ENCODE results near the gene PLXNA4.

The PLXNA4 gene

DNA sequence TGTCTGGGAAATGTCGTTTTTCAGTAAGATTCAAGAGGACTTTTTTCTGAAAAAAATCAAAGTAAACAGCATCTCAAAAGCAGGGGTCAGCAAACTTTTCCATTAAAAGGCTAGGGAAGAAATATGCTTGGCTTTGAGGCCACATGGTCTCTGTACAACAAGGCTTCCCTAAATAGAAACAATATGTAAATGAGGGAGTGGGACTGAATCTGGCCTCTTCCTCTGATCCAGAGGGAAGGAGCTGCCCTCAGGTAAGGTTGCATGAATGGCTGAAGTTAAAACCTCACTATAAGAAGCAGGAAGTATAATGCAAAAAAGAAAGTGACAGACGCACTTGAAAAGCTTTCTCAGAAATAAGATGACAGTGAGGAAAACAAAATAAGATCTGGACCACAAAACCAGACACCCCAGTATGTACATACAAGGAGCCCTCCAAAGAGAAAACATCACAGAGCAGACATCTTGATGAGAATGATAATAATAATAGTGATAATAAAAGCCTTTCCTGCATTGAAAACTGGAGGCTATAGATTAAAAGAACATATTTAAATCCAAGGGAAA, 115.2 kb downstream of the PLXNA4 start:
- no peak overlapping the region for H2AFZ ChIP-seq (ENCODE audit: low read length)
- no peak overlapping the region for H3K27ac ChIP-seq (ENCODE audit: low read depth, low read length, poor library complexity, severe bottlenecking)

DNA sequence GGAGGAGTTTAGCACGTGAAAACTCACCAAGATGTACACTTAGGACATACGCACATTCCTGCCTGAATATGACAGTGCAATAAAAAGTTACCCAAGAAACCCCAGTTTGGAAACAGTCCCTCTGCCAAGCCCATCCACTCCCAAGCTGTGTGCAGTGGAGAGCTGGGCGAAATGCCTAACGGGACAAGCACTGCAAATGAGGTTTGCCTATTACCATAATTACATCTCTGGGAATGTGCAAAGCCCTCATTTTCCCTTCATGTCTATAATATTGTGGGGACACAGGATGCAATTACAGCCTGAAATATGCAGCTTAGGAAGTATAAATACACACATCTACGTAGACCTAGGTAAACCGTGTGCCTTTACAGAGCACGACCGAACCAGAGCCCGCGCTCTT, 117.5 kb downstream of the PLXNA4 start:
- Histone ChIP-seq H3K79me2 (ENCODE audit: insufficient read depth, low read length) (no peaks in the 10 kb centered on the region), H2AFZ (ENCODE audit: low read length) (no peak overlapping the region), H3K9ac (ENCODE audit: low read length) (no peak overlapping the region), H3K27me3 (ENCODE audit: insufficient read depth, low read length) (no peaks in the 10 kb centered on the region), H3K4me3 (ENCODE audit: low read depth, low read length, poor library complexity, severe bottlenecking) (no peak overlapping the region), H3K27ac (ENCODE audit: low read depth, low read length, poor library complexity, severe bottlenecking) (no peak overlapping the region), H3K4me2 (ENCODE audit: low read length) (no peak overlapping the region), H3K9me3 (ENCODE audit: low read length) (no peaks in the 10 kb centered on the region), H3K4me1 (ENCODE audit: insufficient read depth, low read length, severe bottlenecking) (no peaks in the 10 kb centered on the region), H3K36me3 (ENCODE audit: insufficient read depth, low read length) (no peaks in the 10 kb centered on the region), H4K20me1 (ENCODE audit: insufficient read depth, low read length) (no peaks in the 10 kb centered on the region), H3F3A (ENCODE audit: insufficient read depth, low read length) (no peaks in the 10 kb centered on the region), H3K9me2 (ENCODE audit: low read depth, low read length) (no peaks in the 10 kb centered on the region)
- TF ChIP-seq, protein P1, sequence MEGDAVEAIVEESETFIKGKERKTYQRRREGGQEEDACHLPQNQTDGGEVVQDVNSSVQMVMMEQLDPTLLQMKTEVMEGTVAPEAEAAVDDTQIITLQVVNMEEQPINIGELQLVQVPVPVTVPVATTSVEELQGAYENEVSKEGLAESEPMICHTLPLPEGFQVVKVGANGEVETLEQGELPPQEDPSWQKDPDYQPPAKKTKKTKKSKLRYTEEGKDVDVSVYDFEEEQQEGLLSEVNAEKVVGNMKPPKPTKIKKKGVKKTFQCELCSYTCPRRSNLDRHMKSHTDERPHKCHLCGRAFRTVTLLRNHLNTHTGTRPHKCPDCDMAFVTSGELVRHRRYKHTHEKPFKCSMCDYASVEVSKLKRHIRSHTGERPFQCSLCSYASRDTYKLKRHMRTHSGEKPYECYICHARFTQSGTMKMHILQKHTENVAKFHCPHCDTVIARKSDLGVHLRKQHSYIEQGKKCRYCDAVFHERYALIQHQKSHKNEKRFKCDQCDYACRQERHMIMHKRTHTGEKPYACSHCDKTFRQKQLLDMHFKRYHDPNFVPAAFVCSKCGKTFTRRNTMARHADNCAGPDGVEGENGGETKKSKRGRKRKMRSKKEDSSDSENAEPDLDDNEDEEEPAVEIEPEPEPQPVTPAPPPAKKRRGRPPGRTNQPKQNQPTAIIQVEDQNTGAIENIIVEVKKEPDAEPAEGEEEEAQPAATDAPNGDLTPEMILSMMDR (IDR thresholded peaks at IDR 0.05; ENCODE audit: low read length), result no peak
- TF ChIP-seq EZH2 (IDR thresholded peaks at IDR 0.05; ENCODE audit: borderline replicate concordance, low read length), result no peak

More for the DNA sequence above, 115.2 kb downstream of the PLXNA4 start:
- H3K9ac ChIP-seq (ENCODE audit: low read length), result no peak overlapping the region
- H4K20me1 ChIP-seq (ENCODE audit: insufficient read depth, low read length), result no peaks in the 10 kb centered on the region
- H3K79me2 ChIP-seq (ENCODE audit: insufficient read depth, low read length), result no peaks in the 10 kb centered on the region
- no peak overlapping the region for H3K4me2 ChIP-seq (ENCODE audit: low read length)
- H3K9me2 ChIP-seq (ENCODE audit: low read depth, low read length), result no peaks in the 10 kb centered on the region
- H3K27me3 ChIP-seq (ENCODE audit: insufficient read depth, low read length), result no peaks in the 10 kb centered on the region
- no peaks in the 10 kb centered on the region for H3K36me3 ChIP-seq (ENCODE audit: insufficient read depth, low read length)
- H3F3A ChIP-seq (ENCODE audit: insufficient read depth, low read length), result no peaks in the 10 kb centered on the region
- no peak overlapping the region for H3K4me3 ChIP-seq (ENCODE audit: low read depth, low read length, poor library complexity, severe bottlenecking)
- TF ChIP-seq EZH2 (IDR thresholded peaks at IDR 0.05; ENCODE audit: borderline replicate concordance, low read length), result no peak
- H3K9me3 ChIP-seq (ENCODE audit: low read length), result no peaks in the 10 kb centered on the region
- no peaks in the 10 kb centered on the region for H3K4me1 ChIP-seq (ENCODE audit: insufficient read depth, low read length, severe bottlenecking)

DNA sequence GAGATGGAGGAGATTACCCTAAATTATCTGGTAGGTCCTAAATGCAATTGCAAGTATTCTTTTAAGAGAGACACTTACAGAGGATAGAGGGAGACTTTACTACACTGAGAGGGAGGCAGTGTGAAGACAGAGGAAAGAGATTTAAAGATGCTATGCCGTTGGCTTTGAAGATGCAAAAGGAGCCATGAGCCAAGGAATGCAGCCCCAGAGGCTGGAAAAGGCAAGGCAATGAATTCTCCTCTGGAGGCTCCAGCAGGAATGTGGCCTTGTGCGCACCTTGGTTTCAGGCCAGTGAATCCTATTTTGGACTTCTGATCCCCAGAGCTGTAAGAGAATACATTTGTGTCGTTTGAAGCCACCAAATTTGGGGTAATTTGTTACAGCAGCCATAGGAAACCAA, 118.6 kb downstream of the PLXNA4 start:
- no peaks in the 10 kb centered on the region for H3K36me3 ChIP-seq (ENCODE audit: insufficient read depth, low read length)
- H3K9ac ChIP-seq (ENCODE audit: low read length), result no peak overlapping the region
- H3K27ac ChIP-seq (ENCODE audit: low read depth, low read length, poor library complexity, severe bottlenecking), result no peak overlapping the region
- H3K4me1 ChIP-seq (ENCODE audit: insufficient read depth, low read length, severe bottlenecking), result no peaks in the 10 kb centered on the region
- no peak overlapping the region for H3K4me2 ChIP-seq (ENCODE audit: low read length)
- H3F3A ChIP-seq (ENCODE audit: insufficient read depth, low read length), result no peaks in the 10 kb centered on the region
- H4K20me1 ChIP-seq (ENCODE audit: insufficient read depth, low read length), result no peaks in the 10 kb centered on the region
- no peaks in the 10 kb centered on the region for H3K27me3 ChIP-seq (ENCODE audit: insufficient read depth, low read length)
- no peaks in the 10 kb centered on the region for H3K79me2 ChIP-seq (ENCODE audit: insufficient read depth, low read length)
- no peak overlapping the region for H3K4me3 ChIP-seq (ENCODE audit: low read depth, low read length, poor library complexity, severe bottlenecking)
- H3K9me2 ChIP-seq (ENCODE audit: low read depth, low read length), result no peaks in the 10 kb centered on the region
- TF ChIP-seq, protein P1 (IDR thresholded peaks at IDR 0.05; ENCODE audit: low read length), result no peak
- no peak for TF ChIP-seq EZH2 (IDR thresholded peaks at IDR 0.05; ENCODE audit: borderline replicate concordance, low read length)
- no peaks in the 10 kb centered on the region for H3K9me3 ChIP-seq (ENCODE audit: low read length)
- H2AFZ ChIP-seq (ENCODE audit: low read length), result no peak overlapping the region

DNA sequence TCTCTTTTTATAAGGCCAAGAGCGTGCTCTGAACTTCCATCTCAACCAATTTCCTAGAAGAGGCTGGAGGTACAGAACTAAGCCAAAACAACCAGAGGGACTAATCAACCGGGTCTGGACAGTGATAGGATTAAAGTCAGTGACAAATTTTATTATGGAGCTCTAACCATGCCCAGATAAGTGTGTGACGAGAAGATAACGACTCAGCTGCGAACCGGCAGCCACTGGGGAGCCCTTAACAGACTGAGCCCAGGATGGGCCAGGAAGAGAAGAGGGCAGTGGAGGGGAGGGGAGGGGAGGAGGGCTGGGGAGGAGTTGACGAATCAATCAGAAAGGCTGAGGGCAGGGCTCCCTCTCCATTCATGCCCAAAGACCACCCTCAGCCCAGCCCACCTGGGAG, 119.9 kb downstream of the PLXNA4 start:
- Histone ChIP-seq H4K20me1 (ENCODE audit: insufficient read depth, low read length) (no peaks in the 10 kb centered on the region), H3K9me3 (ENCODE audit: low read length) (no peaks in the 10 kb centered on the region), H3K79me2 (ENCODE audit: insufficient read depth, low read length) (no peaks in the 10 kb centered on the region), H3K4me1 (ENCODE audit: insufficient read depth, low read length, severe bottlenecking) (no peaks in the 10 kb centered on the region), H3K27me3 (ENCODE audit: insufficient read depth, low read length) (no peaks in the 10 kb centered on the region), H2AFZ (ENCODE audit: low read length) (no peak overlapping the region), H3K36me3 (ENCODE audit: insufficient read depth, low read length) (no peaks in the 10 kb centered on the region), H3K9ac (ENCODE audit: low read length) (no peak overlapping the region), H3K4me2 (ENCODE audit: low read length) (no peak overlapping the region), H3K9me2 (ENCODE audit: low read depth, low read length) (no peaks in the 10 kb centered on the region), H3F3A (ENCODE audit: insufficient read depth, low read length) (no peaks in the 10 kb centered on the region), H3K27ac (ENCODE audit: low read depth, low read length, poor library complexity, severe bottlenecking) (no peak overlapping the region), H3K4me3 (ENCODE audit: low read depth, low read length, poor library complexity, severe bottlenecking) (no peak overlapping the region)
- TF ChIP-seq, protein P1 (IDR thresholded peaks at IDR 0.05; ENCODE audit: low read length), result no peak
- no peak for TF ChIP-seq EZH2 (IDR thresholded peaks at IDR 0.05; ENCODE audit: borderline replicate concordance, low read length)
